ENCODE measurements around the gene XDH.

DNA sequence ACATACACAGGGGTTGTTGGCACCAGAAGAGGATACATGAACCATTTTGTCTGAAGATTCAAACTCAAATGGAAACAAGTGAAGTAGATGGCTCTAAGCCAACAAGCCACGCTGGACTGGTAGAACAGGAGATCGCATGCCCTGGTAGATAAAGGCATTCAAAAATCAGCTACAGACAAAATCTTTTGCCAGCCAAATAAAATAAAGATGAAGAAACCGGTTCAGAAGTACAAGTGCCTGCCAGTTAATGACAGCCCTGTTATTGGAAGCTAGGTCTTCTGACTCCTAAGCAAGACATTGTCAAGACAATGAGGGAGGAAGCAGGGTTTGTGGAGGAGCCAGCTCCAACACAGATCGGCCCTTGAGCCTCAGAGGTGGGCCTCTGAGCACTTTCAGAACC is 128.3 kb downstream of the XDH start:
- no peak for TF ChIP-seq EZH2phosphoT487 (IDR thresholded peaks at IDR 0.05; ENCODE audit: borderline replicate concordance, low read depth)
- TF ChIP-seq, protein P1, sequence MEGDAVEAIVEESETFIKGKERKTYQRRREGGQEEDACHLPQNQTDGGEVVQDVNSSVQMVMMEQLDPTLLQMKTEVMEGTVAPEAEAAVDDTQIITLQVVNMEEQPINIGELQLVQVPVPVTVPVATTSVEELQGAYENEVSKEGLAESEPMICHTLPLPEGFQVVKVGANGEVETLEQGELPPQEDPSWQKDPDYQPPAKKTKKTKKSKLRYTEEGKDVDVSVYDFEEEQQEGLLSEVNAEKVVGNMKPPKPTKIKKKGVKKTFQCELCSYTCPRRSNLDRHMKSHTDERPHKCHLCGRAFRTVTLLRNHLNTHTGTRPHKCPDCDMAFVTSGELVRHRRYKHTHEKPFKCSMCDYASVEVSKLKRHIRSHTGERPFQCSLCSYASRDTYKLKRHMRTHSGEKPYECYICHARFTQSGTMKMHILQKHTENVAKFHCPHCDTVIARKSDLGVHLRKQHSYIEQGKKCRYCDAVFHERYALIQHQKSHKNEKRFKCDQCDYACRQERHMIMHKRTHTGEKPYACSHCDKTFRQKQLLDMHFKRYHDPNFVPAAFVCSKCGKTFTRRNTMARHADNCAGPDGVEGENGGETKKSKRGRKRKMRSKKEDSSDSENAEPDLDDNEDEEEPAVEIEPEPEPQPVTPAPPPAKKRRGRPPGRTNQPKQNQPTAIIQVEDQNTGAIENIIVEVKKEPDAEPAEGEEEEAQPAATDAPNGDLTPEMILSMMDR (IDR thresholded peaks at IDR 0.05): no peak
- no peak for TF ChIP-seq RFX5 (IDR thresholded peaks at IDR 0.05; ENCODE audit: low read length)
- TF ChIP-seq POLR2AphosphoS5 (IDR thresholded peaks at IDR 0.05; ENCODE audit: low read depth, low read length): no peak
- TF ChIP-seq NFIC (IDR thresholded peaks at IDR 0.05; ENCODE audit: borderline replicate concordance): no peak
- TF ChIP-seq SIN3A (IDR thresholded peaks at IDR 0.05; ENCODE audit: borderline replicate concordance, low read depth, low read length): no peak
- TF ChIP-seq JUND (IDR thresholded peaks at IDR 0.05): no peak
- no peak for TF ChIP-seq RAD21 (IDR thresholded peaks at IDR 0.05; ENCODE audit: low read length)

All from SK-N-SH (cell line).